Amniotic epithelial cell (primary cell): ENCODE measurements around the gene HIVEP3.

Source experiments
- DNase-seq: peaks from one replicate; pipeline ENCODE4 v3.0.0-alpha.2; 2010; ENCODE audit warnings: low read depth

Gene HIVEP3

DNA sequence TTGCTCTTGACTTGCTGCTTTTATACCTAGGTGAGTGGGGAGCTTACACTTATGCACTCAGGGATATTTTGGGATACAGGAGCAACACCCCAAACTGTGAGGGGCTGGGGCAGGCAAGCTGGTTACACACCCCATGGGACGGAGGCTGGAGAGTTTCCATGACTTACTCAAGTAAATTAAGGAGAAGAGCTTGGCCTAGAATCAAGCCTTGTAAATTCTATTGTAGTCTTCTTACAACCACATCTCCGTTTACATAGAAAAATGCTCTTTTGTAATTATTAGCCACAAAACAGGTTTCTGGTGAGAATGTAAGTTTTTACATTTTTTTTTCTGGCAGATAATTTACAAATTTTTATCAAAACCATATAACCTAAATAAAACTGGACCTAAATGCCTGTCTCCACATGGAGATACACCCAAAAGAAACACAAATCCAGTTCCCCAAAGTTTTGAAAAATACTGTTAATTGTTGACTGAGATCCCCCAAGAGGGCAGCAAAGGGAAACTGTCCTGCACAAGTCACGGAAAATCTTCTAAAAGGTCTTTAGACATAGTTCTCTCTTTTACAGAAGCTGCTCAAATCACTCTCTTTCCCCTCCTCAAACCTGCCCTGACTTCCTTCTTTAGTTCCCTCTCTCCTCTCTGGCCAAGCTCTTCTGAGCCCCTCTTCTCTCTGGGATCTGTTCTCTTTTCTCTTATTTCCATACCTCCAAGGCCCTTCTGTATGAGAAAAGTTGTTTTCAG is 134.0 kb downstream of the HIVEP3 start:
- DNase-seq, result no peak

DNA sequence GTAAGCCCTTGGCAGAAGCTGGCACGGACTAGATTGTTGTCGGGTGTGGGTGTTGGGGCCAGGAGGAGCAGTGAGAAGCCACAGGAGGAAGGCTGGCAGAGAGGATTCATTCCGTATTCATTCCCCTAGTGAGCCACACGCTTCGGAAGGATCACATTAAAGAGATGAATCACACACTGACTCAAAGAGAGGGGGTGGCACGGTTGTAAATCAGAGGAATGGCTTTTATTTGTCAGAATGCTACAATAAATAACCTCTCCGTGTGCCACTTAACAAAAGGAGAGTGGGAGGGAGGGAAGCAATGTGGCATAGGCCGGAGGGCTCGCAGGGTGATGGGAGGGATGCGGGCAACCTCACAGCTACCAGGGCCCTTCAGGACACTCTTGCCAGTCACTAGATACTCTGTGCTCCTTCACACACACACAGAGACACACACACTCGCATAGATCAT is 135.5 kb downstream of the HIVEP3 start:
- DNase-seq, result peak; percentile 89

DNA sequence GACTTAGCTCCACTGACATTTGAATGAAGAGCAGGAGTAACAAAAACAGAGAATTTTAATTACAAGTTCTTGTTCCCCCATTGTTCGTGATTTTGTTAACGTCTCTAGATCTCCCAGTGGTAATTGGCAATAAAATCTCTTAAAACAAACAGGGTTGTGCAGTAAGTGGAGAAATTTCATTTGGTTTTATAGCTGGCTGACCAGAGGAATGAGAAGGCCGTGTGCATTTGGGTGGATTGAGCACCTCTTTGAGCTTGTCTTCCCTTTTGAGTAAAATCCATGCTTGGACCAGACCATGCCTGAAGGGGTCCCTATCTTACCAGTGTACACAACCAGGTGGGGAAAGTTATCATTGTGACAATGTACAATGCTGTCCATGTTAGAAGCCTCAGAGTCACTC is 137.8 kb downstream of the HIVEP3 start:
- no peak for DNase-seq

DNA sequence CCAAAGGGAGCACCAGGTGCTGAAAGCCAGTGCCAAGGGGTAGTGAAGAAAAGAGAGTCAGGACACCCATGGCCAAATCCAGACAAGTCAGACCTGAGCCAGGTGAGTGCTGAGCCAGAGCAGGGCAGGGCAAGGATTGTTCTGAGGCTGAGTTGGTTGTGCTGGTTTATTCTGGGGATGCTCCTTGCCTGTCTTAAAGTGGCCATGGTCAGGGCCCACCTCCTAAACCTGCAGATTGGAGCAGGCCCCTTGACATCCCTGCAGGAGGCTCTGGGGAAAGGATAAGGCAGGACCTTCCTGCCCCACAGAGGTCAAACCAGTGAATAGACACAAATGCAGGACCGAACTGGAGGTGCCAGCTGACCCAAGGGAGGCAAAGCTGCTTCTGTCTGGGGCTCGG is 138.4 kb downstream of the HIVEP3 start:
- no peak for DNase-seq

DNA sequence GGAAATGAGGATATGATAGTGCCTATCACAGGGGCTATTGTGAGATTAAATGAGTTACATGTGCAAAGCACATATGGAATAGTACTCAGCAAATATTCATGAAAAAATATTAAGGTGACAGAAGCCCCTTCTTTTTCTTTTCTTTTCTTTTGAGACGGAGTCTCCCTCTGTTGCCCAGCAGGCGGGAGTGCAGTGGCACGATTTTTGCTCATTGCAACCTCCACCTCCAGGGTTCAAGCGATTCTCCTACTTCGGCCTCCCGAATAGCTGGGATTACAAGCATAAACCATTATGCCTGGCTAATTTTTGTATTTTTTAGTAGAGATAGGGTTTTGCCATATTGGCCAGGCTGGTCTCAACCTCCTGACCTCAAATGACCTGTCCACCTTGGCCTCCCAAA is 139.4 kb downstream of the HIVEP3 start:
- DNase-seq, result no peak

DNA sequence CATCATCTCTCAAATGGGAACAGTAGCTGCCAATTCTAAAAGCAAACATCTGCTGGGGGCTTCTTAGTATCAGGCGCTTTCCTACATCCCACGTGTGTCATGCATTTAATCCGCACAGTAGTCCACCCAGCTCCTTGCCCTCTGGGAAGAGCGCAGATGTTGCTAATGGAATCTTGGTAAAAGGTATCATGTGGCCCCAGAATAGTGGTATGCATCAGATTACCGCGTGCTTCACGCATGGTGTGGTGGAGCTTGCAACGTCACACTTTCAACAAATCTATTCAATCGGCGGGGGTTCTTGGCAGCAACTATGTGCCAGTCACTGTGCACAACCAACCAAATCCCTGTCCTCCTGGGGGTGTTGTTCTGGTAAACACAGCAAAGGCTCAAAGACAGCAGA is 141.0 kb downstream of the HIVEP3 start:
- no peak for DNase-seq

DNA sequence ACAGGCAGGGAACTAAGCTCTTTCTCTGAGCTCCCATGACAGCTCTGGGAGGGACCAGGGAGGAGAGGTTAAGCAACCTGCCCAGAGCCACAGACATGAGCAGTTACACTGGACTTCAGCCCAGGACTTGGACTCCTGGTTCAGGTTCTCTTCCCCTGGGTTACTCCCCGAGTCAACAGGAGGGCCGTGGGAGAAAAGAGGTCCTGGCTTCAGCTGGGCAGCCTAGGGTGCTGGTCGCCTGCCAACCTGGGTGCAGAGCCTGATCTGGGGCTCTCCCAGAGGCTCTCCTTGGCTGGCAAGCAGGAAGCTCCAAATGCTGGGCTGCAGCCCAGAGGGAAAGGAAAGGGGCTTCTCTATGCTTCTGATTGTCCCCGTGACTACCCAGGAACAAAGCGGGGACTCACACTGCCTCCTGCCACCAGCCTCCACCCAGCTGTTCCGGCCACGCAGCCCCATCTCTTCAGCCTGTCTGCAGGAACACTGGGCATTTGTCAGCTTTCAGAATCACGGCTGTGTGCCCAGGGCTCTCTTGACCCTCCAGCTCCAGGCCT is 141.8 kb downstream of the HIVEP3 start:
- DNase-seq, result peak; percentile 13

DNA sequence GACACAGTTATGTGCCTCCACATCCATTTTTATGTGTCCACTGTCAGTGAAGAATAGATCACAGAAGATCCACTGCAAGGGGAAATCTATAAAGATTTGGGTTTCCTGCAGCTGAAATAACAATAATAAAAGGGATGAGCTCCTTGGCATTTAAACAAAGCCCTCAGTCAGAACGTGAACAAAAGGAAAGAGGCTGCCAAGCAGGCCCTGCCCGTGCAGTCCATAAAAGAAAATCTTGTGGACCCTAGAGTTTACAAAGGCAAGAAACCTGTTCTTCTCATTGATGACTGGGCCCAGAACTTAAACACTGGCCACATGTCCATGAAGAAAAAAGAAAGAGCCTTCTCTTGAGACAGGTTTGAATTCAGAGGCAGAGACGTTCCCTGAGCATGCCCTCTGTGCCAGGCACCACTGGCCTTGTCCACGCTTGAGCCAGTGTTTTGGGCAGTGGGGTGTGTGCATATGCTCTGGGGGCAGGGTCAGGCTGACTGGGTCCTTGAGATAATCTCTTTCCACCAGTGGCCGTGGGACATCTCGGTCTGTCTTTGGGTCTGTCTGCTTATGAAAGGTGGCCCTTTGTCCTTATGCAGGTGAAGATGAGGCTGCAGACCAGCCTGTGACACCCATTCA is 142.7 kb downstream of the HIVEP3 start:
- DNase-seq, result no peak

DNA sequence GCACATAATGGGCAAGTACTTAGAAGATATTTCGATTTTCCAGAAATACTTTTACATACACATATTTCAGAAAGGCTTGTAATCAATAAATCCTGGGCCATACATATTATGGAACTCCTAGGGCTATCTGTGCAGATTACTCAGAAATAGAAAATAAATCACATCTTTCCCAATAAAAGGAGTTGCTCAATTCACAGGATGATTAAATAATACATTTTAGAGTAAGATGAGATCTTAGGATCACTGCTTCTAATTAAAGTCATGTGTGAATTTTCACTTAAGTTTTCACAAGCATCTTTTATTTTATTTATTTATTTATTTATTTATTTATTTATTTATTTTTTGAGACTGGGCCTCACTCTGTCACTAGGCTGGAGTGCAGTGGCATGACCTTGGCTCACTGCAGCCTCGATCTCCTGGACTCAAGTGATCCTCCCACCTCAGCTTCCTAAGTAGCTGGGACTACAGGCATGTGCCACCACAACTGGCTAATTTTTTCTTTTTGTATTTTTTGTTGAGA is 144.2 kb downstream of the HIVEP3 start:
- no peak for DNase-seq

DNA sequence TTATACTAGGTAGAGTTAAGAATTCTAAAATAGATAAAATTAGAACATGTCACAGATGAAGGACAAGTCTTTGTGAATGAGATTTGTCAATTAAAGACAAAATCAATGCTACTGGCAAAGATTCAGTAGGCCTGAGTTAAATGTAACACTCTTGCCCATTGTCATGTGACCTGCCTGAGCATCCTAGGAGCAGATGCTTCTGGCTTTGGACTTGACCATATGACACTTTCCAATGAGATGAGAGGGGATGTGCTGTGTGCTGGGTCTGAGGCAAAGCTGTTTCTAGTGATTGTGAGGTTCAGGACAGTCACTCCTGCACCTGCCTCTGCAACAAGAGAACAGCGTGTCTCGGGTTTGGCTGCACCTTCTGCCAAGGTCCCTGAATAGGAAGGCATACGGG is 144.9 kb downstream of the HIVEP3 start:
- DNase-seq, result no peak

DNA sequence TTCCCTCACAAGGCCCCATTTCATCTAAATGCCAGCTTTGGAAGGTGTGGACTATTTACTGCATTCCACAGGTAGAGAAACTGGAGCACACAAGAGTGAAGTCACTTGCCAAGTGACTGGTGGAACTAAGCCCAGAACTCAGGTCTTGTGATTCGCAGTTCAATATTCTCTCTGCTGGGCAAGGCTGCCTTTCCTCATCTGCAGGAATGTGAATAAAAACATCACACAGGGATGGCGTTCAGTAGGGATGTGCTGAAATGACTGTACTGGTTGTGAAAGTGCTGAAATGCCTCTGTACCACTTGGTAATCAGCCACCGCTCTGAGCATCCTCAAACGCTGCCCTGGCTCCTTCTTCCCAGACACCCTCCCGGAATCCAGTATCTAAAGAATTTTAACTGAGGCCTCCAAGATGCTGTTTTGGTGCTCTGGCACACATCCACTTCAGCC is 145.6 kb downstream of the HIVEP3 start:
- DNase-seq, result peak; percentile 79

DNA sequence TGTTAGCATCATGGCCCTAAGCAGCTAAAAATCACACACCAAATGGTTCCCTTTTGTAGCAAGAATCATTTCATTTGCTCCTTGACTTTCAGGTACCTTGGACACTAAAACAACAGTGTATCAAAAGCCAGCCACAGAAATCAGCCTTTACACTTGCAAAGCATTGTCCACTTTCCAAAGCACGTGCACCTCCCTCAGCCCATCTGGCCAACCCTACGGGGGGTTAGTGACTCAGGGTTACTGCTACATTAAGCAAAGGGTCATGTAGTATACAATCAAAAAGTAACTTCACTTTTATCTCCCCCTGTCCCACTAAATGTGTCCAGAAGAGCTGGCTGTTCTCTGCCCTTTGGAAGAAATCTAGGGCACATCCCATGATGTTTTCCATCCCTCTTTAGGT is 149.7 kb downstream of the HIVEP3 start:
- no peak for DNase-seq

DNA sequence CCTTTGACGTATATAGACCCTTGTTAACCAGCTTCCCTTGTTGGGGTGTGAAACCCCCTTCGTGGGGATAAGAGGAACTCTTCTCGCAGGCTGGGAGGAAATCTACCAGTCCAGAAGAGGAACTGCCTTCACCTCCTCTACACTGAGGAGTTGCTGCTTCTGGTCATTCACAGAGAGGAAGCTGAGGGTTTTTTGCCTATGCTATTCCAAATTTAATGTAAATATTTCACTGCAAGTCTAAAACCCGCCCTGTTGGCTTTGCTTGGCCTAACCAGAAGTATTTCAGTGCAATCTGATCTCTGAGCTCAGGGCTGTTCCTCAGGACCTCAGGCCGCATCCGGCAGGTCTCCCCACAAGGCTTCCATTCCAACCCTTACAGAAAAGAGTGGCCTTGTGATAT is 150.1 kb downstream of the HIVEP3 start:
- no peak for DNase-seq

DNA sequence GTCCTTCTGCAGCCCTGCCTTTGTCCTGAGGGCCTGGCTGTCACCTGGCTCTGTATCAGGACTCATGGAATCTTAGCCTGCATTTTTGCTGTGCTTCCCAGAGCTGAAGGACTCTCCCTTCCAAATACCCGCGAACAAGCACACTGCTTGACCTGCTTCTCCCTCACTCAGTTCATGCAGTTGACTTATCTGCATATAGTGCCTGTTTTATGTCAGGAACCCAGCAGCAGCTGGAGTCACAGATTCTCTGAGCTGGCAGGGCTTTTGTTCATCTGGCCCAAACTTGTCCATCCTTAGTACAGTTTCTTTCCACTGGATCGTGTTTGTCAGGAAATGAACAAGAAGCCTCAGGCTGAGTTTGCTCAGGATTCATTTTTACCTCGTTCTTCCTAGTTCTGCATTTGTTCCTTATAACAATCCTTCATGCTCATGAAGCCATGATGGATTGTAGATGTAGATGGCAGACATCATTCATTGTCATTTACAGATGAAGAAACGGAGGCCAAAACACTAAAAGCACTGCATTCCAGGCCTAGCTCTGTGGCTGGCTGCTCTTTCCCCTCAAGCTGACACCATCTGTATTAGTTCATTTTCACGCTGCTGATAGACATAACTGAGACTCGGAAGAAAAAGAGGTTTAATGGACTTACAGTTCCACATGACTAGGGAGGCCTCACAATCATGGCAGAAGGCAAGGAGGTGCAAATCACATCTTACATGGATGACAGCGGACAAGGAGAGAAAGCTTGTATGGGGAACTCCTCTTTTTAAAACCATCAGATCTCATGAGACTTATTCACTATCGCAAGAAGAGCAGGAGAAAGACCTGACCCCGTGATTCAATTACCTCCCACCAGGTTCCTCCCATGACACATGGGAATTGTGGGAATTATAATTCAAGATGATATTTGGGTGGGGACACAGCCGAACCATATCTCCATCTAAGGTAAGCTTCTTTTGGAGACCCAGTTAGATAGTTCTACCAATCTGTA is 150.9 kb downstream of the HIVEP3 start:
- peak; percentile 47 for DNase-seq

DNA sequence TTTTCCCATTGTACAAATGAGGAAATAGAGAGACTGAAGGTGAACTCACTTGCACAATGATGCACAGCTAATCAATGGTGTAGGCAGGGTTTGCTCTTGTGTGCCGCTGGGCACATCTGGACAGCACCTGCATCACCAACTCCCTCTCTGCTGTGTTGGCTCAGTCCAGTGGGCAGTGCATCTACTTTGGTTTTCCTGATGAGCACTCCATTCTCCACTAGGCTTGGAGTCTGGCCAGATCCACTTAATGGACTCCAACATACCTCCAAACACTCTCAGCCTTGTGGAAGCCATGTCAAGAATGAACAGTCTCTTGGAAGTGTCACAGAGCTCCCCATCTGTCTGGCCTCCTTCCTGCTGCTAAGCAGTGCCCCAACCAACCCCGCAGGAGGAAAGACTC is 152.2 kb downstream of the HIVEP3 start:
- DNase-seq, result no peak

DNA sequence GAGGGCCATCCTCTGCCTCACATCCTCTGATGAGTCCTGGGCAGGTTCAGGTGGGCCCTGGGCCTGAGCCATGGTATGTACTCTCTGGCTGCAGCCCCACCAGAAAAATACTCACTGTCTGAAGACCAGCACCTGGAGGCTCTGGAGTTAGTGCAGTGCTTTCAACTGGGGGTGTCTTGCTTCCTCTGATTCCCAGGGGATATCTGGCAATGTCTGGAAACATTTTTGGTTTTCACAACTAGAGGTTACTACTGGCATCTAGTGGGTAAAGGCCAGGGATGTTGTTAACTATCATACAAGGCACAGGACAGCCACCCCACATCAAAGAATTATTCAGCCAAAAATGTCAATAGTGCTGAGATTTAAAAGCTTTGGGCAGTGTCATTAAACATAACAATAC is 152.7 kb downstream of the HIVEP3 start:
- no peak for DNase-seq

DNA sequence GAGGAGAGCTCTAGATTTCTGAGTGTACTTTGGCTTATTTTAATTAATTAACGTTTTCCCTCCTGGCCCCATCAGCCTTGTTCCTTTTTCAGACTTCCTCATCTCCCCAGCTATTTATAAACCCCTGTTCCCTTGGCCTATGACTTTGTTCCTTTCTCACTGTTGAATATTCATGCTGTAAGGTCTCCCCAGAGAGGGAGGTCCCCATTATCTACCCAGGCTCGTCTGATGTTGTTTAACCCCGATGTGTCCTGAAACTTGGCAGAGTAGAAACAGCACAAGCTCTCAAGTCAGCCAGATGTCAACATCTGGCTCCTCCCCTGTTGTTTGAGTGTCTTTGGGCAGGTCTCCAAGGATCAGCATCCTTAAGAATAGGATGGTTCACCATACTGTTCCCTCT is 153.6 kb downstream of the HIVEP3 start:
- no peak for DNase-seq

DNA sequence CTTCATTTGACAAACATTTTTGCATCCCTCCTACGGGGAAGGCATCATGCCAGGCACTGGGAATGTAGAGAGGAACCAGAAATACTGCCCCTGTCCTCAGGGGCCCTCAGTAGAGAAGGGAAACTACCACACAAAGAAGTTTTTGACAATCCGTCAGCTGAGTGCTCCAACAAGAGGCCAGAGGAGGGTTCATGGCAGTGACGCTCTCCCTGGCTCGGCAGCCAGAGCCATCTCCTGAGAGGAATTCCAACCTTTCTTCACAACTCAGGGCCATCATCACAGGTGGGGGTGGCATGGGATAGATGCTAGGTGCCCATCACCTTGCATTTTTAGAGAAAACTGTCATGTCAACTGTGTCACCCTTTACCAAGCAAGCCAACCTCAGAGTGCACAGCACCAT is 154.1 kb downstream of the HIVEP3 start:
- no peak for DNase-seq

DNA sequence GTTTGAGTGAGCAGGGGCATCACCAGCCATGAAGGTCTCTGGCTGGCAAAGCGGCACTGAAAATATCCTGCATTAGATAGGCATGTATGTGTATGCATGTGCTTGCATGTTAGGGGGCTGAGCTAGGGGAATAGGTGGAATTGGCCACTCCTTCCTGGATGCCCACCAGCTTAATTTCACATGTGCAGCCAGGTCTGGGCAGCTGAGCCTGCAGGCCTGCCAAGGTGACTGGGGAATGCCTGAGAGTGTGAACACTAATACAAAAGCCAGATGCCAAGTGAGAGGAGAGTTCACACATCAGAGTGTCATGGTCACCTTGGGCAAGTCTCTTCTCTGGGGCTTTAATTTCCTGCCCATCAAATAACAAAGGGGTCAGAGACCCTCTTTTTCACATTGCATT is 155.9 kb downstream of the HIVEP3 start:
- DNase-seq, result no peak

DNA sequence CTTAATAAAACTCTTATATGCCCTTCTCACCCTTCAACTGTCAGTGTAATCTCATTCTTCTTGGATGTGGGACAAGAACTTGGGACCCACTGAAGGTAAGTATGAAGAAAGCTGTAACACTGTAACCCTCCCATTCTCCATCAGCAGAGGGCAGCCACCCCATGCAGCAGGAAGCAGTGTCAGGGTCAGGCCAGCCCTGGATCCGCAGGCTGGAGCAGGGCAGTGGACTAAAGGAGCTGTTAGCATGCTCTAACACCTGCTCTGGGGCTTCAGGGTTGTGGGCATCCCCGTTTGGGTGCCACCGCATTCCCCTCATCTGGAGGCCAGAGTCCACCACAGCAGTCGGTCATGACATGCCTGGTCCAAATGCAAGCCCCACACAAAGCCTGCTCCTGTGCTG is 156.5 kb downstream of the HIVEP3 start:
- DNase-seq, result no peak

DNA sequence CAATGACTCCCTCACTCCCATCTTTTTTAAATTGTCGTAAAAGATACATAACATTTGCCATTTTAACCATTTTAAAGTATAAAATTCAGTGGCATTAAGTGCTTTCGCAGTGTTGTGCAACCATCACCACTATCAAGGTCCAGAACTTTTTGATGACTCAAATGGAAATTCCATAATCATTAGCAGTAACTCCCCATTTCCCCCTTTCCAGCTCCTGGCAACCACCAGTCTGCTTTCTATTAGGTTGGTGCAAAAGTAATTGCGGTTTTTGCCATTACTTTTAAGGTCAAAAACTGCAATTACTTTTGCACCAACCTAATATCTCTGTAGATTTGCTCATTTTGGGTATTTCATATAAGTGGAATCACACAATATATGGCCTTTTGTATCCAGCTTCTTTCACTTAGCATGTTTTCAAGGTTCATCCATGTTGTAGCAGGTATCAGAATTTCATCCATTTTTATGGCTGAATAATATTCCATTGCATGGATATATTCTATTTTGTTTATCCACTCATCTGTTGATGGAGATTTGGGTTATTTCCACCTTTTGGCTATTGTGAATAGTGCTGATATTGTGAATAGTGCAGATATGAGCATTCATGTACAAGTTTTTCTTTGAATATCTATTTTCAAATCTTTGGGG is 159.7 kb downstream of the HIVEP3 start:
- DNase-seq, result peak; percentile 95

DNA sequence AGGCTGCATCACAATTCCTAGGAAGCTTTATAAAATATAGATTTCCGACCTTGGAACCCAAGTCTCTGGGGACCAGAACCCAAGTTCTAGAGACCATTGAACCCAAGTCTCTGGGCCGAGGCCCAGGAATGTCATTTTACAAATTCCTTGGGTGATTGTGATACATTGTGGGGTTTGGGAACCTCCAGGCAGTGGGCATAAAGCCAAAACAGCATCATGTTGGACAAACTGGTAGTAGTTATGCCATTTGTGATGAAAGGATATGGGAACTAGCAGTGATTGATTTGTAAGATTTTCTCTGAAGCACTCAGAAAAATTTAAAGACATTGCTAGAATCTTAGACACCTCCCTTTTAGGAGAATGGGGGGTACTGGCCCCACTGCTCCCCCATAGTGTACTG is 160.2 kb downstream of the HIVEP3 start:
- DNase-seq, result peak; percentile 85
